Keratinocyte (primary cell): ENCODE results near the gene ATAD3A.
"Not testable (repeated sequence)": the region's sequence is repeated elsewhere in the genome, so short reads cannot be mapped to it uniquely, and the experiment has no call there.

Source experiments
- EZH2 ChIP-seq: IDR thresholded peaks from one replicate; pipeline ENCODE4 v1.6.1; 2012; ENCODE audit warnings: inconsistent platforms, mild to moderate bottlenecking, low read length, moderate library complexity
- TF ChIP-seq, protein P1 (sequence below), 3 experiments: IDR thresholded peaks in 1 of 3; conservative IDR thresholded peaks in 1 of 3; optimal IDR thresholded peaks in 1 of 3; 2 replicates in 2 of 3; 3 replicates in 1 of 3; pipeline versions ENCODE3 to v1.5.1; 2011; ENCODE audit warnings: low read length in 3 of 3, mild to moderate bottlenecking in 3 of 3, moderate library complexity in 2 of 3, control low read depth in 1 of 3, inconsistent platforms in 1 of 3; ENCODE audit not compliant: insufficient read depth in 2 of 3; ENCODE audit errors: extremely low read depth in 1 of 3

GRCh38 chr1:1523226-1523625, 11.3 kb downstream of the ATAD3A start:
- TF ChIP-seq, protein P1, sequence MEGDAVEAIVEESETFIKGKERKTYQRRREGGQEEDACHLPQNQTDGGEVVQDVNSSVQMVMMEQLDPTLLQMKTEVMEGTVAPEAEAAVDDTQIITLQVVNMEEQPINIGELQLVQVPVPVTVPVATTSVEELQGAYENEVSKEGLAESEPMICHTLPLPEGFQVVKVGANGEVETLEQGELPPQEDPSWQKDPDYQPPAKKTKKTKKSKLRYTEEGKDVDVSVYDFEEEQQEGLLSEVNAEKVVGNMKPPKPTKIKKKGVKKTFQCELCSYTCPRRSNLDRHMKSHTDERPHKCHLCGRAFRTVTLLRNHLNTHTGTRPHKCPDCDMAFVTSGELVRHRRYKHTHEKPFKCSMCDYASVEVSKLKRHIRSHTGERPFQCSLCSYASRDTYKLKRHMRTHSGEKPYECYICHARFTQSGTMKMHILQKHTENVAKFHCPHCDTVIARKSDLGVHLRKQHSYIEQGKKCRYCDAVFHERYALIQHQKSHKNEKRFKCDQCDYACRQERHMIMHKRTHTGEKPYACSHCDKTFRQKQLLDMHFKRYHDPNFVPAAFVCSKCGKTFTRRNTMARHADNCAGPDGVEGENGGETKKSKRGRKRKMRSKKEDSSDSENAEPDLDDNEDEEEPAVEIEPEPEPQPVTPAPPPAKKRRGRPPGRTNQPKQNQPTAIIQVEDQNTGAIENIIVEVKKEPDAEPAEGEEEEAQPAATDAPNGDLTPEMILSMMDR (optimal IDR thresholded peaks at IDR 0.05 in 1 of 3, IDR thresholded peaks at IDR 0.05 in 1 of 3, conservative IDR thresholded peaks at IDR 0.05 in 1 of 3; ENCODE audit: extremely low read depth in 1 of 3, insufficient read depth in 2 of 3, low read length in 3 of 3): not testable (repeated sequence)
- TF ChIP-seq EZH2: not testable (repeated sequence)
